GM12892 (cell line): ENCODE results near the gene CCDC124.

Source experiments
- DNase-seq: peaks from one replicate; pipeline ENCODE4 v3.0.0; 2011; ENCODE audit not compliant: insufficient read length
- FAIRE-seq: peaks from 2 replicates; lab custom pipeline; 2011; peaks lifted over from hg19 to GRCh38; lab: Jason Lieb, UNC
- POLR2A ChIP-seq: IDR thresholded peaks from 2 replicates; pipeline ENCODE4 v1.6.1; 2011; ENCODE audit warnings: low read depth, low read length, control low read depth
- POLR2AphosphoS5 ChIP-seq: IDR thresholded peaks from 2 replicates; pipeline ENCODE4 v1.6.1; 2011; ENCODE audit warnings: low read depth, low read length, control low read depth
- TAF1 ChIP-seq: IDR thresholded peaks from 2 replicates; pipeline ENCODE4 v1.6.1; 2011; ENCODE audit warnings: low read depth, mild to moderate bottlenecking, control low read depth, low read length, borderline replicate concordance

CCDC124 gene

GRCh38 chr19:17948931-17949930, 16.4 kb downstream of the CCDC124 start:
- FAIRE-seq, result peak; percentile 63
- DNase-seq, result no peak
- TF ChIP-seq TAF1, result no peak

DNA sequence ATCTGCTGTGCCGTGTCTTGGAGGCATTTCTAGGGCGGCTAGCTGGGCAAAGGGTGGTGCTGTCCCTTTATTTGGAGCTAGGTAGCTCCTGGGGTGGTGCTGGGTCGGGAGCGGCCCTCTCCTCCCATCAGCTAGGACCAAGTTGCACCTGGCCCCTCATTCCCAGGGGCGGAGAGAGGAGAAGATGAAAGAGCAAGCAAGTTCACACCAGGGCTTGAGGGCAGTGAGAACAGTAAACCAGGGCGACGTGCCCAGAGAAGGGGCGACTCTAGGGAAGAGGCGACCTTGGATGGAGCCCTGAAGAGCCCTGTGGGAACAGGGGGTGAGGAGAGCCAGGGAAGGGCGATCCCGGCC, 17.1 kb downstream of the CCDC124 start:
- TF ChIP-seq POLR2AphosphoS5 (no peak), TAF1 (no peak), POLR2A (no peak)
- FAIRE-seq (peak; percentile 38), DNase-seq (no peak)

DNA sequence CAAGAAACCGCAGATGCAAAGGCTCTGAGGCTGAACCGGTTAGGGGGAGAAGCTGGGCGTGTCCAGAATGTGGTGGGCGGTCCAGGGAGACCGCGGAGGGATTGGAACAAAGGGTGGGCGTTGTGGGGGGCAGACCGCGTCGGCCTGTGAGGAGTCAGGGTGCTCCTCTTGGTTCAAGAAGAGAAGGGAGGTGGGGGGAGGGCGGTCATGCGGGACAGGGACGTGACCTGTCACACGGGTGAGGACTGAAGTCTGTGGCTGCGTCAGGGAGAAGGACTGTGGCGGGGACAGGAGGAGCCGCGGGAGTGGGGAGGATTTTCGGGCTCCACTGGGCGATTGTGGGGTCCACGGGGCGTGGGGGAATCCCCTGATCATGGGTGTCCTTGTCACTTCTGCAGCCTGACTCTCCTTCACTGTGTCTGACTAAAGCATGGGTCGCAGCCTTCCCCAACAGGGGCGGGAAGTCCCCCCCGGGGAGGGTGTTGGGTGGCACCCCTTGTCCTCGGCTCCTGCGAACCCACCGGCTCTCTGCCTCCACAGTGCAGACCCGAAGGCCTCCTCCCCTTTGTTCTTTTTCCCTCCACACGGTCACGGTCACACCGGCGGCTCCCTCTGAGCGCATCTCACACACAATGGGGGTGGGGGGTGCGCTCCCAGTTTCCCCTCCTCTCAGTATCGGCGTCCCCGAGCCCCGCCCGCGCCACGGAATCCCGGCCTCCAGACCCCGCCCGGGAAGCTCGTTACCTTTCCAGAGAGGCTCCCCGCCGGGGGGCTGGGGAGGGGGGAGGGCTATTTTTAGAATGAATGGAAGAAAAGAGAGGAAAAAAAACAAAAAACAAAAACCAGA, 17.7 kb downstream of the CCDC124 start:
- no peak for DNase-seq
- TF ChIP-seq POLR2AphosphoS5 (no peak), TAF1 (no peak), POLR2A (no peak)
- FAIRE-seq, result peak; percentile 83

DNA sequence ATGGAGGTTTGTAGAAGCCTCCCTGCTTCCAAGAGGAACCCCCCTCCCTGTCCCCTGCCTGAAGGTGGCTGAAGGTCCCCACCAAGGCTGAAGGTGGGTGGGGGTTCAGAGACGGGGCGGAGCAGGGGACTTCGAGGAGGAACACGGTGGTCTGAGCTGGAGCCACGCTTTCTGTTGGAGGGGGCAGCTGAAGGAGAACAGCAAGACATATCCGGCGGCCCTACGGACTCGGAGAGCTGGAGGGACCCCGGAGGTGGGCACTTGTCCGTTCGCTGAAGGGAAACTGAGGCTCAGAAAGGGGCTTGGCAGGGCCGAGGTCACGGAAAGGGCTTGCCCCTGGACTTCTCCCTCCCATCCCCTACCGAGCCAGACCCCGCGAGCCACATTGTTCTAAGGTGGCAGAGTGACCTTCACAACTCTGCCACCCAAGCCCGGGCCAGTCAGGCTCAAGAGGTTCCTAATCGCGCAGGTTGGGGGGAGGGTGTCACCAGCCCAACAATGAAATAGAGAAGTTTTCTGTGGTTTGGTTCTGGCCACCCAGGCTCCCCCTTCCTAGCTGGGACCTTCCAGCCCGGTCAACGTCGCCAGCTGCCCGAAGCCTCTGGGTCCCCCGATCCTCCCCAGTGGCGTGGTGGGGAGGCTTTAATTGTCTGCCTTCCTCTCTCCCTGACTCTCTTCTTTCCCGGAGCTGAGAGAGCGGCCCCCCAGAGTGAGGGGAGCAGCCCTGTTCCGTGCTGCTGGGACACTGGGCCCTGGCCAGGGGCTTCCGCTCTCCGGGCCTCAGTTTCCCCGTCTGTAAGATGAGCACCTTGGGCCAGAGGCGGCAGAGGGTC, 18.6 kb downstream of the CCDC124 start:
- TF ChIP-seq POLR2A, result no peak
- no peak for TF ChIP-seq TAF1
- no peak for TF ChIP-seq POLR2AphosphoS5
- DNase-seq (no peak), FAIRE-seq (peak; percentile 67)

DNA sequence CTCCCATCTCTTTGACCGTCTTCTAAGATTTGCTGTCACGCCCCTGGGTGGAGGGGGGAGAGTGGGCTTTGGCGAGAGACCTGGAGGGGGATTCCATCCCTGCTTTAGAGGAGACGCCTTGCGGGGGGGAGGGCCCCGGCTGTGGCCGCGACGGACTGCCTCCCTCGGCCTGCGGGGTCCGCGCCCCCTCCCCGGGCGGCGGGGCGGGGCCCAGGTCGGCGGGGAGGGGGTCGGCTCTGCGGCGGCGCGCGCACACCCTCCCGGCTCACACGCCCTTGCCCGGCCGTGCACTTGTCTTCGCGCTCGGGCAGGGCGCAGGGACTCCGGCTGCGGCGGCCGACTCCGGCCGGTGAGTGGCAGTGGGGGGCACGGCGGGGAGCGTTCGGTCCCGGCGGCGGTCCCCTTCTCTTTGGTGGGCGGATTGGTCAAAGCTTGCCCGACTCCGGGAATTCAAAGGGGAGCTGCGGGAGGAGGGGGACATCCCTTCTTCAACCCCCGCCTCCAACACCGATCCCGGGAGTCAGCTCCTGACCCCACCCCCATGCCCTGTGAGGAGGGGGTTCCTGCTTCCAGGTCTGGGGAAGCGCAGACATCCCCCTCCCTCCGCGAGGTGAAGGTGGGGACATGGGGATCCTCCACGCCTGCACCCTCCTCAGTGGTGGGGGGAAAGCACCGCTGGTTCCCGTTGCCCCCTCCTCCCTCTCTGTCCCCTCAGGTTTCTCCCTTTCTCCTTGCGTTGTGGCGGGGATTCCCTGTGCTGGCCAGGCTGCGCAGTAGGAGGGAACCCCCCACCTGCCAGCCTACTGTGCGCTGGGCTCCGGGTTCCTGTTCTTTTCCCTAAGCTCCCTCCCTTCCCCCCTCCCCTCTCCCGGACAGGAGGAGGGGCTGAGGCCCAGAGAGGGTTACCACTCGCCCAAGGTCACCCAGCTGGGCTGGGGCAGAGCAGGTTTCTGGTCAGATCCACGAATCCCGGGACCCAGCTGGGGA, 19.5 kb downstream of the CCDC124 start:
- TF ChIP-seq POLR2AphosphoS5 (no peak), TAF1 (no peak)
- FAIRE-seq (no peak), DNase-seq (no peak)

- no peak for TF ChIP-seq POLR2A
- FAIRE-seq (no peak), DNase-seq (no peak)
Observed at GRCh38 chr19:17953316-17953801, 20.5 kb downstream of the CCDC124 start.

DNA sequence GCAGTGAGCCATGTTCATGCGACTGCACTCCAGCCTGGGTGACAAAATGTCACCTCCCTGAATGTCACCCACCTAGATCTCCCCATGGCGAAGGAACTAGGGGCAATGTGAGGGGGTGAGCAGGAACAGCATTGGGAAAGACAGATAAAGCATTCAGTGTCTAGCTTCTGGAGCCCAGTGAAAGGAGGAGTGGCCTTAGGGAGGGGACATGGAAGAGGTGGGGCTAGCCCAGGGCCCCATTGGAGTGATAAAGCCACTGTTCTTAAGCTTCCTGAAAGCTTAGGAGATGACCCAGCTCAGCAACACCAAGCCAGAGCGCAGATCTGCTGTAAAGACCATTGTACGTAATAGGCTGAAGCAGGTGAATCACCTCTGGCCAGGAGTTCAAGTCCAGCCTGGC, 21.1 kb downstream of the CCDC124 start:
- TF ChIP-seq POLR2A (no peak), TAF1 (no peak), POLR2AphosphoS5 (no peak)
- no peak for FAIRE-seq
- no peak for DNase-seq

- FAIRE-seq, result no peak
- TF ChIP-seq POLR2AphosphoS5, result no peak
- TF ChIP-seq TAF1, result no peak
- no peak for TF ChIP-seq POLR2A
- DNase-seq, result no peak
Observed at GRCh38 chr19:17954401-17954800, 21.6 kb downstream of the CCDC124 start.

GRCh38 chr19:17957149-17957849, 24.5 kb downstream of the CCDC124 start:
- FAIRE-seq (no peak), DNase-seq (no peak)
- no peak for TF ChIP-seq POLR2AphosphoS5
- TF ChIP-seq TAF1, result no peak
- no peak for TF ChIP-seq POLR2A

- FAIRE-seq (no peak), DNase-seq (no peak)
- TF ChIP-seq POLR2A, result no peak
- no peak for TF ChIP-seq TAF1
- no peak for TF ChIP-seq POLR2AphosphoS5
Observed at GRCh38 chr19:17957885-17958284, 25.1 kb downstream of the CCDC124 start.
